DOHH2 (cell line): ENCODE measurements around the gene MRPL49.

Experiments used
- H3F3A ChIP-seq: fragments of 200-600 bp; sonication (generic), shearing (Covaris generic); 2 replicates; pipeline ENCODE4 v1.6.0; 2016; ENCODE audit warnings: antibody characterized with exemption, mild to moderate bottlenecking; ENCODE audit not compliant: control insufficient read depth, insufficient read depth
- H3K27ac ChIP-seq: fragments of 200-600 bp; sonication (generic); 2 replicates; pipeline ENCODE4 v1.5.1; 2014; ENCODE audit warnings: low read depth, mild to moderate bottlenecking, low read length, moderate library complexity
- H3K27me3 ChIP-seq: fragments of 200-600 bp; sonication (generic); 2 replicates; pipeline ENCODE4 v1.6.1; 2014; ENCODE audit warnings: mild to moderate bottlenecking, low read length, mixed read lengths; ENCODE audit not compliant: control insufficient read depth
- H3K36me3 ChIP-seq: fragments of 200-600 bp; sonication (generic); 2 replicates; pipeline ENCODE4 v1.6.1; 2014; ENCODE audit warnings: mild to moderate bottlenecking, low read length, moderate library complexity, mixed read lengths; ENCODE audit not compliant: control insufficient read depth
- H3K4me1 ChIP-seq: fragments of 200-600 bp; sonication (generic); 2 replicates; pipeline ENCODE4 v1.6.1; 2014; ENCODE audit warnings: mild to moderate bottlenecking, low read length, mixed read lengths; ENCODE audit not compliant: control insufficient read depth
- H3K4me2 ChIP-seq: fragments of 200-600 bp; sonication (generic); 2 replicates; pipeline ENCODE4 v1.6.0; 2014; ENCODE audit warnings: mild to moderate bottlenecking, low read length, moderate library complexity
- H3K4me3 ChIP-seq: fragments of 200-600 bp; sonication (generic); 2 replicates; pipeline ENCODE4 v1.5.1; 2014; ENCODE audit warnings: mild to moderate bottlenecking, low read length, mixed read lengths
- H3K79me2 ChIP-seq: fragments of 200-600 bp; sonication (generic); 2 replicates; pipeline ENCODE4 v1.6.1; 2014; ENCODE audit warnings: mild to moderate bottlenecking, low read length, mixed read lengths; ENCODE audit not compliant: control insufficient read depth
- H3K9me2 ChIP-seq: fragments of 200-600 bp; sonication (generic); replicated peaks from 2 replicates; pipeline ENCODE4 v1.6.1; 2014; ENCODE audit warnings: mild to moderate bottlenecking, low read length, mixed read lengths; ENCODE audit not compliant: control insufficient read depth
- H3K9me3 ChIP-seq: fragments of 200-600 bp; sonication (generic); 2 replicates; pipeline ENCODE4 v1.6.1; 2014; ENCODE audit warnings: antibody characterized with exemption, low read length, mixed read lengths; ENCODE audit not compliant: control insufficient read depth, insufficient read depth
- H4K20me1 ChIP-seq: fragments of 200-600 bp; sonication (generic); 2 replicates; pipeline ENCODE4 v1.6.0; 2014; ENCODE audit warnings: low read depth, mild to moderate bottlenecking, antibody characterized with exemption, low read length, moderate library complexity; ENCODE audit not compliant: control insufficient read depth, insufficient read depth
- CTCF ChIP-seq: fragments of 200-600 bp; sonication (generic); IDR thresholded peaks from one replicate; pipeline ENCODE4 v1.5.1; 2014; ENCODE audit warnings: antibody characterized with exemption, mild to moderate bottlenecking, low read depth, low read length; ENCODE audit not compliant: poor library complexity, severe bottlenecking
- EZH2phosphoT487 ChIP-seq: fragments of 200-600 bp; sonication (generic); IDR thresholded peaks from 2 replicates; pipeline ENCODE4 v1.6.1; 2017; ENCODE audit warnings: borderline replicate concordance, mild to moderate bottlenecking, antibody characterized with exemption, low read length, moderate library complexity, mixed read lengths

The MRPL49 gene

GRCh38 chr11:65107078-65107477 lies 15.0 kb upstream of the MRPL49 start:
- TF ChIP-seq CTCF, result no peak
- Histone ChIP-seq H3K4me2 (no peak overlapping the region), H3K36me3 (peaks cover 40% of the 10 kb centered on the region), H3F3A (0 out of 2 replicates have a peak, but pooled peaks cover 3% of the 10 kb centered on the region), H3K9me2 (no peaks in the 10 kb centered on the region), H3K79me2 (peaks cover 23% of the 10 kb centered on the region), H4K20me1 (no peaks in the 10 kb centered on the region), H3K9me3 (no peaks in the 10 kb centered on the region), H3K4me1 (peaks cover 16% of the 10 kb centered on the region), H3K27me3 (no peaks in the 10 kb centered on the region), H3K4me3 (no peak overlapping the region), H3K27ac (no peak overlapping the region)

- no peak overlapping the region for H3K4me3 ChIP-seq
- H3K36me3 ChIP-seq, result peaks cover 40% of the 10 kb centered on the region
- peaks cover 19% of the 10 kb centered on the region for H3K4me1 ChIP-seq
- TF ChIP-seq EZH2phosphoT487 (no peak), CTCF (no peak)
- peaks cover 26% of the 10 kb centered on the region for H3K79me2 ChIP-seq
- no peaks in the 10 kb centered on the region for H3K9me3 ChIP-seq
- H3F3A ChIP-seq, result peaks cover 5% of the 10 kb centered on the region; the same call in 1 of the 2 replicates
- H3K27me3 ChIP-seq, result no peaks in the 10 kb centered on the region
- H3K9me2 ChIP-seq, result no peaks in the 10 kb centered on the region
- H3K27ac ChIP-seq, result no peak overlapping the region
- H3K4me2 ChIP-seq, result no peak overlapping the region
- H4K20me1 ChIP-seq, result no peaks in the 10 kb centered on the region
Measured at GRCh38 chr11:65107751-65108468, 14.2 kb upstream of the MRPL49 start.

GRCh38 chr11:65108469-65109123 lies 13.5 kb upstream of the MRPL49 start:
- TF ChIP-seq EZH2phosphoT487, result no peak
- TF ChIP-seq CTCF, result no peak
- no peaks in the 10 kb centered on the region for H4K20me1 ChIP-seq

More at GRCh38 chr11:65108469-65109123, 13.5 kb upstream of the MRPL49 start:
- Histone ChIP-seq H3K4me2 (no peak overlapping the region), H3F3A (peaks cover 10% of the 10 kb centered on the region), H3K27ac (no peak overlapping the region), H3K27me3 (no peaks in the 10 kb centered on the region), H3K4me3 (no peak overlapping the region), H3K4me1 (peaks cover 26% of the 10 kb centered on the region), H3K9me3 (no peaks in the 10 kb centered on the region), H3K9me2 (no peaks in the 10 kb centered on the region), H3K79me2 (peaks cover 25% of the 10 kb centered on the region), H3K36me3 (peaks cover 39% of the 10 kb centered on the region)
